Activated CD4-positive, alpha-beta T cell treated with anti-CD3 and anti-CD28 coated beads, Interleukin-2, amount 50 U/mL, for 48 hours (primary cell): Measurements from ENCODE around the gene SPTSSB.
A peak's percentile ranks its signal among the peaks of the same experiment; 100 is the strongest.

ENCODE experiments used
- DNase-seq, 2 experiments: peaks; one replicate each; pipeline ENCODE4 v3.0.0-alpha.2; 2020

Gene SPTSSB

GRCh38 chr3:161371441-161372320 is at the start of gene SPTSSB:
Gene SPTSSB, minus strand, starts transcription at chr3:161371517. Its CDS starts 25,194 bp downstream, at chr3:161346323.
- peak; percentile 45 to 59 for DNase-seq

- no peak for DNase-seq
Measured at GRCh38 chr3:161420746-161421145, 49.4 kb upstream of the SPTSSB start.

- DNase-seq, result no peak
Measured at GRCh38 chr3:161419555-161420333, 48.4 kb upstream of the SPTSSB start.

- DNase-seq, result no peak
Measured at GRCh38 chr3:161415506-161416231, 44.4 kb upstream of the SPTSSB start.

- DNase-seq, result no peak
Measured at GRCh38 chr3:161414907-161415306, 43.6 kb upstream of the SPTSSB start.

- DNase-seq, result no peak
Measured at GRCh38 chr3:161413855-161414210, 42.5 kb upstream of the SPTSSB start.

GRCh38 chr3:161413127-161413854 is 42.0 kb upstream of the SPTSSB start:
- no peak for DNase-seq

- DNase-seq, result no peak
Measured at GRCh38 chr3:161412123-161412522, 40.8 kb upstream of the SPTSSB start.

- DNase-seq, result no peak
Measured at GRCh38 chr3:161409858-161410257, 38.5 kb upstream of the SPTSSB start.

GRCh38 chr3:161409069-161409468 is 37.8 kb upstream of the SPTSSB start:
- peak; percentile 14 to 26 for DNase-seq

- DNase-seq, result no peak
Measured at GRCh38 chr3:161406594-161407555, 35.6 kb upstream of the SPTSSB start.

GRCh38 chr3:161405836-161406235 is 34.5 kb upstream of the SPTSSB start:
- DNase-seq, result no peak

- no peak for DNase-seq
Measured at GRCh38 chr3:161405087-161405486, 33.8 kb upstream of the SPTSSB start.

GRCh38 chr3:161403251-161403650 is 31.9 kb upstream of the SPTSSB start:
- no peak for DNase-seq

GRCh38 chr3:161401389-161401788 is 30.1 kb upstream of the SPTSSB start:
- DNase-seq, result no peak

- DNase-seq, result no peak
Measured at GRCh38 chr3:161400650-161401049, 29.3 kb upstream of the SPTSSB start.

- DNase-seq, result no peak
Measured at GRCh38 chr3:161395115-161396012, 24.0 kb upstream of the SPTSSB start.

- no peak for DNase-seq
Measured at GRCh38 chr3:161393803-161394202, 22.5 kb upstream of the SPTSSB start.

GRCh38 chr3:161393310-161393709 is 22.0 kb upstream of the SPTSSB start:
- no peak for DNase-seq

- no peak for DNase-seq
Measured at GRCh38 chr3:161392853-161393252, 21.5 kb upstream of the SPTSSB start.
